ENCODE results near the gene RAF1. TPM values are rescaled to one million over a fixed set of nuclear protein-coding genes. Genes with fewer than 3 reads are reported as not detected.
"Not testable (repeated sequence)": the region's sequence is repeated elsewhere in the genome, so short reads cannot be mapped to it uniquely, and the experiment has no call there.

The RAF1 gene
- total RNA-seq, 2 donors from 2014 or later = 140 to 178 TPM

DNA sequence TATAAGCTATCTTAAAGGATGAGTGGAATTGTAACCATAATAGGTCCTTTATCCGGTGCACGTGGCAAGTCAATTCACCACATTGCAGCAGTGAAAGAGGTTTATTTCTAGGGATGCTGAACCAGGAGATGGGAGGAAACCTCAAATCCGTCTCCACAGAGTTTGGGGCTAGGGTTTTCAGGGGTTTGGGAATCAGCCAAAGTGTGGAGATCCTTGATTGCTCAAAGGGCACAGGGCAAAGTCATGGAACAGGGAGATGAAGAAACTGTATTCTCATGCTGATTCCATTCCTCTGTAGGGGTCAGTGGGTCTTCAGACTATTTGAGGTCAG lies 7.2 kb upstream of the RAF1 start:
- Histone ChIP-seq H3K36me3 (no peaks in the 10 kb centered on the region), H3K9me3 (no peaks in the 10 kb centered on the region), H3K27ac (no peak overlapping the region), H3K4me1 (no peaks in the 10 kb centered on the region), H3K4me3 (no peak overlapping the region), H3K27me3 (no peaks in the 10 kb centered on the region)
- DNase-seq (ENCODE audit: low spot score) = no peak
- TF ChIP-seq, protein P1, sequence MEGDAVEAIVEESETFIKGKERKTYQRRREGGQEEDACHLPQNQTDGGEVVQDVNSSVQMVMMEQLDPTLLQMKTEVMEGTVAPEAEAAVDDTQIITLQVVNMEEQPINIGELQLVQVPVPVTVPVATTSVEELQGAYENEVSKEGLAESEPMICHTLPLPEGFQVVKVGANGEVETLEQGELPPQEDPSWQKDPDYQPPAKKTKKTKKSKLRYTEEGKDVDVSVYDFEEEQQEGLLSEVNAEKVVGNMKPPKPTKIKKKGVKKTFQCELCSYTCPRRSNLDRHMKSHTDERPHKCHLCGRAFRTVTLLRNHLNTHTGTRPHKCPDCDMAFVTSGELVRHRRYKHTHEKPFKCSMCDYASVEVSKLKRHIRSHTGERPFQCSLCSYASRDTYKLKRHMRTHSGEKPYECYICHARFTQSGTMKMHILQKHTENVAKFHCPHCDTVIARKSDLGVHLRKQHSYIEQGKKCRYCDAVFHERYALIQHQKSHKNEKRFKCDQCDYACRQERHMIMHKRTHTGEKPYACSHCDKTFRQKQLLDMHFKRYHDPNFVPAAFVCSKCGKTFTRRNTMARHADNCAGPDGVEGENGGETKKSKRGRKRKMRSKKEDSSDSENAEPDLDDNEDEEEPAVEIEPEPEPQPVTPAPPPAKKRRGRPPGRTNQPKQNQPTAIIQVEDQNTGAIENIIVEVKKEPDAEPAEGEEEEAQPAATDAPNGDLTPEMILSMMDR (IDR thresholded peaks at IDR 0.05) = no peak

DNA sequence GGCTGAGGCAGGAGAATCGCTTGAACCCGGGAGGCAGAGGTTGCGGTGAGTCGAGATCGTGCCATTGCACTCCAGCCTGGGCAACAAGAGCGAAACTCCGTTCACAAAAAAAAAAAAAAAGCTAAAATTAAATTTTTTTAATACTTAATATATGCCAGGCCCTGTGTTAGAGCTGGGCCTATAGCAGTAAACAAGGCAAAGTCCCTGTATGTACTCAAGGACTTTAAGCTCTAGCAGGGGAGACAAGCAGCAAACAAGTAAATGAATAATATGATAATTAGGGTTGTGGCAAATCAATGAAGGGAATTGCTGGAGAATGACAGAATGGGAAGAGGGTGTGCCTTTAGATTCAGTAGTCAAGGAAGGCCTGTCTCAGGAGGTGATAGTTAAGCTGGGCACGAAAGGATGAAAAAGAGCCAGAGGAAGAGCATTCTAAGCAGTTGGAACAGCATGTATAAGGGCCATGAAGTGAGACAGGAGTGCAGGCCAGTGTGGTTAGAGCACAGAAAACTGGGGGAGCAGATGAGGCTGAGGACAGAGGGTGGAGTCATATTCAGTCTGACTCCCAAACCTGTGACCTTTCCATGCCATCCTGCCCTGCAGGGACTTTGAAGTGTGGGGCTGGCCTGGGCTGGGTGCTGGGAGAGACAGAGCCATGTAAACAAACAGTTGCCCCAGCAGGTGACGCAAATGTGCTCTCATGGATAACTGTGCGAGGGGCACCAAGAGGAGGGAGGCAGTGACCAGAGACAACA lies 6.6 kb upstream of the RAF1 start:
- TF ChIP-seq, protein P1 (IDR thresholded peaks at IDR 0.05) = no peak
- no peak for DNase-seq (ENCODE audit: low spot score)
- Histone ChIP-seq H3K9me3 (no peaks in the 10 kb centered on the region), H3K4me3 (no peak overlapping the region), H3K4me1 (no peaks in the 10 kb centered on the region), H3K27ac (no peak overlapping the region), H3K36me3 (no peaks in the 10 kb centered on the region), H3K27me3 (no peaks in the 10 kb centered on the region)

DNA sequence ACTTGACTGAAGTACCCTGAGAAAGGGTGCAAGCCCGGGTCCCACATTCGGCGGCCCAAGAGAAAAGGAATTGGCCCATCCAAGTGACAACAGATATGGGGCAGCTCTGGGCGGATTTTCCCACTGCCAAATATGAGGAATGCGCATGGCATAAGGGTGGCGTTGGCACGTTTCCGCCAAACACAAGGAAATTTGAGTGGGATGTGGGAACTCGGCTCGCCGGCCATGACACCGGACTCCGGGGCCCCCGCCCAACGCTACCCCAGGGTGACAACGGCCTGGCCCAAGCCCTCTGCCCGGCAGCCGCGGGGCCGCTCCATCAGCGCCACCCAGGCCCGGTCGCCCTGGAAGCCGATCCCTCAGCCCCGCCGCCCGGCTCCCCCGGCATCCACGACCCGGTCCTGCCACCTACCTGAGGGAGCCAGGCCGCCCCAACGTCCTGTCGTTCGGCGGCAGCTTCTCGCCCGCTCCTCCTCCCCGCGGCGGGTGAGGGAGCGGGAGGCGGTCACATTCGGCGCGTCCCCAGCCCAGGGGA lies 449 bp downstream of the RAF1 start:
- Histone ChIP-seq H3K27me3 (no peaks in the 10 kb centered on the region), H3K4me3 (peak overlapping the region; percentile 85 to 95), H3K9me3 (no peaks in the 10 kb centered on the region), H3K27ac (peak overlapping the region; percentile 99), H3K4me1 (peaks cover 0 to 37% of the 10 kb centered on the region in 2 donors), H3K36me3 (no peaks in the 10 kb centered on the region)
- TF ChIP-seq, protein P1 (IDR thresholded peaks at IDR 0.05) = no peak
- DNase-seq (ENCODE audit: low spot score) = no peak

DNA sequence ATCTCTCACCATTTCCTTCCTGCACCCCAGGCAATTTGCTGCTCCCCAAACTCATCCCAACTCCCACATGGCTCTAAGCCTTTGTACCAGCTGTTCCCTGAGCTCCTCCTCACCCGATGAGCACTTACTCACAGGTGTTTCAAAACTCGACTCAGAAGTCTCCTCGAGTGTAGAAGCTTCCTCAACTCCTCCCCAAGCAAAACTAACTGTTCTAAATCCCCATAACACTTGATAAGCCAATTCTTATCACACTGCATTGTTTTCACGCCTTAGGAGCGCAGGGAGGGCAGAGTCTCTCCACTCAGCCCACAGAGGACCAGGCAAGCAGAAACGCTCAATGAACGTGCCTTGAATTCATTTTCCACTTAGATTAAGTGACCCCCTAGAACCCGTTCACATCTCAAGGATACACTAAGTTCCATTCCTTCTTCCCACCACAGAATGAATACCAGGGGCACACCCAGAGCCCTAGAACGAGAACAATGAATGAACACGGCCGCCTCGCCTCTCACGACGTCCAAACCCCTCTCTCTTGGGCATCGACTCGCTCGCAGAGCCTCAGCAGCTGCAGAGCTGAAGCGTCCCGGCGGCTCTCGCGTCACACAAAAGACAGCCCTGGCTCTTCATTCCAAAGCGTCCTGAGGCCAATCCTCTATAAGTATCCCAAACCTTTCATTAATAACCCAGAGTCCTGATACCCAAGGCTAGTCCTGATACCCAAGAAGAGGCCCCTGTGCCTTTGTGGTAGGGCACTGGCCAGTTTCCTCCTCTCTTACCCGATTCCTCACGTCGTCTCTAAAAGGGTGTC lies 1.1 kb downstream of the RAF1 start:
- Histone ChIP-seq H3K9me3 (no peaks in the 10 kb centered on the region), H3K27ac (peak overlapping the region; percentile 99), H3K27me3 (no peaks in the 10 kb centered on the region), H3K4me3 (peak overlapping the region; percentile 85 to 95), H3K36me3 (no peaks in the 10 kb centered on the region), H3K4me1 (peaks cover 0 to 44% of the 10 kb centered on the region in 2 donors)
- no peak for DNase-seq (ENCODE audit: low spot score)
- TF ChIP-seq, protein P1 (IDR thresholded peaks at IDR 0.05) = no peak

DNA sequence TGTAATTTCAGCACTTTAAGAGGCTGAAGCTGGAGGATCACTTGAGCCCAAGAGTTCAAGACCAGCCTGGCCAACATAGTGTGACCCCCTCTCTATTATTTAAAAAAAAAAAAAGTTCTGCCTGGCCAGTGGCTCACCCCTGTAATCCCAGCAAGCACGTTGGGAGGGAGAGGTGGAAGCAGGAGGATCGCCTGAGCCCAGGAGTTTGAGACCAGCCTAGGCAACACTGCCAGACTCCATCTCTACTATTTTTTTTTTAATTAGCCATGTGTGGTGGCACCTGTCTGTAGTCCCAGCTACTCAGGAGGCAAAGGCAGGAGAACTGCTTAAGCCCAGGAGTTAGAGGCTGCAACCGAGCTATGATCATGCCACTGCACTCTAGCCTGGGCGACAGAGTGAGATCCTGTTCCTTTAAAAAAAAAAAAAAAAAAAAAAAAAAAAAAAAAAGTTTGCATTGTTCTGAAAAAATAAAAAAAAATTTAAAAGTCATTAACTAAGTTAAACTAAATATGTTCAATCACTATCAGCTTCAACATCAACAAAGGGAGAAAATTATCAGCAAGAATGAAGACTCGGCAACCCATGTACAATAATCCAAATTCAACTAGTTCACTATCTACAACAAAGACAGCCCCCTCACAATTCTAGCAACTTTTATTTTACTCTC lies 1.9 kb downstream of the RAF1 start:
- Histone ChIP-seq H3K27ac (peak overlapping the region; percentile 99), H3K9me3 (no peaks in the 10 kb centered on the region), H3K4me1 (peaks cover 0 to 50% of the 10 kb centered on the region in 2 donors), H3K4me3 (peak overlapping the region; percentile 85 to 95), H3K27me3 (no peaks in the 10 kb centered on the region), H3K36me3 (no peaks in the 10 kb centered on the region)
- peak; percentile 36 for DNase-seq (ENCODE audit: low spot score)
- TF ChIP-seq, protein P1 (IDR thresholded peaks at IDR 0.05) = no peak

DNA sequence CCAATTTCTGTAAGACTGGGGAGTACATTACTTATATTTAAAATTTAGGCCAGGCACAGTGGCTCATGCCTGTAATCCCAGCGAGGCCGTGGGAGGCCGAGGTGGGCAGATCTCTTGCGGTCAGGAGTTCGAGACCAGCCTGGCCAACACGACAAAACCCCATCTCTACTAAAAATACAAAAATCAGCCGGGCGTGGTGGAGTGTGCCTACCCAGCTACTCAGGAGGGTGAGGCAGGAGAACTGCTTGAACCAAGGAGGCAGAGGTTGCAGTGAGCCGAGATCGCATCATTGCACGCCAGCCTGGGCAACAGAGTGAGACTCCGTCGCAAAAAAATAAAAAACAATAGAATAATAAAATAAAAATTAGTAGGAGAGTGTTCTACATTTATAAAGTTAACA lies 2.5 kb downstream of the RAF1 start:
- peaks cover 0 to 57% of the 10 kb centered on the region in 2 donors for H3K4me1 ChIP-seq
- peak overlapping the region in 1 of 2 donors; percentile 85 for H3K4me3 ChIP-seq
- not testable (repeated sequence) for H3K27me3 ChIP-seq, H3K9me3 ChIP-seq, H3K36me3 ChIP-seq
- H3K27ac ChIP-seq = peak overlapping the region; percentile 99
- peak; percentile 56 for DNase-seq (ENCODE audit: low spot score)

All from right atrium auricular region (tissue), 2 donors.